ENCODE data around the gene RPS15. TPM values are rescaled to one million over a fixed set of nuclear protein-coding genes. Genes with fewer than 3 reads are reported as not detected.
"Not testable (repeated sequence)": the region's sequence is repeated elsewhere in the genome, so short reads cannot be mapped to it uniquely, and the experiment has no call there.

The RPS15 gene
- total RNA-seq, 1 experiment from 2014 or later: 702 TPM

- Histone ChIP-seq H3K4me3 (no peak overlapping the region), H3K27me3 (no peaks in the 10 kb centered on the region), H3K36me3 (peaks cover 9% of the 10 kb centered on the region)
These were observed 25.8 kb upstream of the RPS15 start for GRCh38 chr19:1412323-1412923.

GRCh38 chr19:1412995-1413800 lies 25.0 kb upstream of the RPS15 start:
- no peak overlapping the region for H3K4me3 ChIP-seq
- no peaks in the 10 kb centered on the region for H3K27me3 ChIP-seq
- peaks cover 9% of the 10 kb centered on the region for H3K36me3 ChIP-seq
- no peaks in the 10 kb centered on the region for H3K9me3 ChIP-seq
- no peak for DNase-seq

More at GRCh38 chr19:1412323-1412923, 25.8 kb upstream of the RPS15 start:
- no peaks in the 10 kb centered on the region for H3K9me3 ChIP-seq
- no peak for DNase-seq

GRCh38 chr19:1416014-1416841 lies 22.0 kb upstream of the RPS15 start:
- Histone ChIP-seq H3K4me3 (no peak overlapping the region), H3K9me3 (no peaks in the 10 kb centered on the region), H3K36me3 (peaks cover 9% of the 10 kb centered on the region), H3K27me3 (no peaks in the 10 kb centered on the region)
- DNase-seq: no peak

GRCh38 chr19:1417145-1417544 lies 21.1 kb upstream of the RPS15 start:
- Histone ChIP-seq H3K4me3 (no peak overlapping the region), H3K27me3 (no peaks in the 10 kb centered on the region), H3K9me3 (no peaks in the 10 kb centered on the region), H3K36me3 (peaks cover 9% of the 10 kb centered on the region)
- no peak for DNase-seq

- Histone ChIP-seq H3K9me3 (no peaks in the 10 kb centered on the region), H3K4me3 (no peak overlapping the region), H3K27me3 (no peaks in the 10 kb centered on the region), H3K36me3 (peaks cover 9% of the 10 kb centered on the region)
- no peak for DNase-seq
These were observed 20.3 kb upstream of the RPS15 start for GRCh38 chr19:1417681-1418495.

- no peak for DNase-seq
- no peaks in the 10 kb centered on the region for H3K9me3 ChIP-seq
- no peak overlapping the region for H3K4me3 ChIP-seq
- H3K36me3 ChIP-seq: peaks cover 4% of the 10 kb centered on the region; the same call in 1 of the 2 replicates
- no peaks in the 10 kb centered on the region for H3K27me3 ChIP-seq
These were observed 19.8 kb upstream of the RPS15 start for GRCh38 chr19:1418496-1418775.

GRCh38 chr19:1418951-1419738 lies 19.1 kb upstream of the RPS15 start:
- H3K9me3 ChIP-seq: no peaks in the 10 kb centered on the region
- H3K27me3 ChIP-seq: no peaks in the 10 kb centered on the region
- peaks cover 2% of the 10 kb centered on the region; the same call in 1 of the 2 replicates for H3K36me3 ChIP-seq
- no peak for DNase-seq
- H3K4me3 ChIP-seq: no peak overlapping the region

- H3K36me3 ChIP-seq: not testable (repeated sequence)
These were observed 18.1 kb upstream of the RPS15 start for GRCh38 chr19:1420085-1420484.

GRCh38 chr19:1420590-1420989 lies 17.6 kb upstream of the RPS15 start:
- no peak overlapping the region for H3K4me3 ChIP-seq
- H3K9me3 ChIP-seq: no peaks in the 10 kb centered on the region
- H3K27me3 ChIP-seq: no peaks in the 10 kb centered on the region
- DNase-seq: no peak
- H3K36me3 ChIP-seq: peaks cover 10% of the 10 kb centered on the region

More at GRCh38 chr19:1420085-1420484, 18.1 kb upstream of the RPS15 start:
- not testable (repeated sequence) for H3K27me3 ChIP-seq, H3K4me3 ChIP-seq, DNase-seq, H3K9me3 ChIP-seq

GRCh38 chr19:1421218-1421957 lies 16.8 kb upstream of the RPS15 start:
- Histone ChIP-seq H3K9me3 (no peaks in the 10 kb centered on the region), H3K27me3 (no peaks in the 10 kb centered on the region), H3K36me3 (peaks cover 10% of the 10 kb centered on the region), H3K4me3 (no peak overlapping the region)
- no peak for DNase-seq

- DNase-seq: no peak
- H3K4me3 ChIP-seq: no peak overlapping the region
- H3K27me3 ChIP-seq: no peaks in the 10 kb centered on the region
- H3K36me3 ChIP-seq: peaks cover 10% of the 10 kb centered on the region
- no peaks in the 10 kb centered on the region for H3K9me3 ChIP-seq
These were observed 16.3 kb upstream of the RPS15 start for GRCh38 chr19:1421958-1422305.

GRCh38 chr19:1422360-1422759 lies 15.8 kb upstream of the RPS15 start:
- Histone ChIP-seq H3K27me3 (no peaks in the 10 kb centered on the region), H3K9me3 (no peaks in the 10 kb centered on the region), H3K4me3 (no peak overlapping the region), H3K36me3 (peaks cover 10% of the 10 kb centered on the region)
- no peak for DNase-seq

GRCh38 chr19:1422943-1423342 lies 15.3 kb upstream of the RPS15 start:
- Histone ChIP-seq H3K9me3 (no peaks in the 10 kb centered on the region), H3K27me3 (no peaks in the 10 kb centered on the region), H3K4me3 (no peak overlapping the region), H3K36me3 (peaks cover 10% of the 10 kb centered on the region)
- DNase-seq: no peak

GRCh38 chr19:1423436-1424191 lies 14.6 kb upstream of the RPS15 start:
- Histone ChIP-seq H3K4me3 (no peak overlapping the region), H3K36me3 (peaks cover 11% of the 10 kb centered on the region), H3K9me3 (no peaks in the 10 kb centered on the region), H3K27me3 (no peaks in the 10 kb centered on the region)
- no peak for DNase-seq
